Ovary (tissue), 9 donors: ENCODE measurements around the gene NFIC. TPM values are rescaled to one million over a fixed set of nuclear protein-coding genes. Genes with fewer than 3 reads are reported as not detected.

Experiments used
- DNase-seq, 5 donors: peaks; one replicate each; pipeline ENCODE4 v3.0.0-alpha.2; 2019 to 2020
- H3K27ac ChIP-seq, 2 donors: fragments of 200-600 bp; one replicate each; pipeline versions ENCODE4 v1.5.1 to v1.8.0; 2019 to 2022
- H3K27me3 ChIP-seq: fragments of 200-600 bp; one replicate; pipeline ENCODE4 v1.8.0; 2022
- H3K36me3 ChIP-seq: fragments of 200-600 bp; sonication (generic); one replicate; pipeline ENCODE4 v1.5.1; 2019
- H3K4me1 ChIP-seq: one replicate; pipeline ENCODE4 v1.8.1; 2013; ENCODE audit warnings: mild to moderate bottlenecking, moderate library complexity; ENCODE audit not compliant: insufficient read depth
- H3K4me3 ChIP-seq: fragments of 200-600 bp; sonication (generic); one replicate; pipeline ENCODE4 v1.5.1; 2017
- H3K9me3 ChIP-seq, 2 donors: fragments of 200-600 bp in 1 of 2; sonication (generic) in 1 of 2; one replicate each; pipeline versions ENCODE4 v1.5.1 to v1.8.1; 2013 to 2019; ENCODE audit warnings: mild to moderate bottlenecking in 1 of 2, moderate library complexity in 1 of 2
- CTCF ChIP-seq, 3 donors: fragments of 450-650 bp in 2 of 3; fragments of 200-600 bp in 1 of 3; IDR thresholded peaks; one replicate each; pipeline versions ENCODE4 v1.5.1 to v1.8.0; 2016 to 2022; ENCODE audit warnings: antibody characterized with exemption in 3 of 3, mild to moderate bottlenecking in 1 of 3
- EP300 ChIP-seq: sonication (generic); formaldehyde crosslinking; IDR thresholded peaks from one replicate; pipeline ENCODE4 v1.6.1; 2017; ENCODE audit warnings: antibody characterized with exemption
- POLR2A ChIP-seq: fragments of 450-650 bp; IDR thresholded peaks from one replicate; pipeline ENCODE4 v1.6.1; 2017; ENCODE audit warnings: antibody characterized with exemption, mild to moderate bottlenecking, moderate library complexity
- WGBS, 3 donors: extraction: QIAGEN DNeasy Blood & Tissue Kit in 1 of 3; methylation state at CpG; one replicate each; pipeline versions ENCODE4 v1.1.5 to v1.1.7; 2013 to 2017; 5-methylcytosine and 5-hydroxymethylcytosine counted together
- intact Hi-C, 4 donors: fragments of 100-400 bp; cut with DNase I; formaldehyde crosslinking; loops; one replicate each; pipeline versions ENCODE4 v1.11.0 to v1.15.1; 2022 to 2023
- polyA plus RNA-seq, 2 donors: library from polyadenylated mRNA; stranded (reverse); fragments of 200-250 nt in 1 of 2; fragments of 350-450 nt in 1 of 2; fragmentation: Illumina TruSeq in 1 of 2; extraction: RNeasy Lipid Tissue Mini Kit (QIAGEN cat#74804) in 1 of 2; gene quantifications; one replicate each; pipeline ENCODE4 v1.2.3, GENCODE V29; 2013 to 2014
- total RNA-seq, 7 donors: library from RNA; depleted of rRNA in 2 of 7; stranded (reverse); fragments of >200 nt in 2 of 7; fragmentation: NEBNext Ultra II Directional in 3 of 7; extraction: Animal tissue kit (Norgen Biotek cat#: 25700) in 3 of 7; gene quantifications; one replicate each; pipeline versions ENCODE4 v1.1.0 to v1.2.4, GENCODE V29; 2016 to 2023
- donor health status: DM: no; HTN: no; CAD: no; lungs with moderate emphysema.
- donor health status: DM: no; HTN: no; CAD: no.
- donor health status: Bipolar disorder and iron deficiency.
- donor health status: DM: yes; HTN: yes; CAD: no.
- donor health status: DM: no; HTN: no; CAD: no.
- donor health status: DM: yes; HTN: yes; CAD: no.

NFIC gene
- total and polyA plus RNA-seq, 9 donors, result 31.9 to 345 (median 250) TPM

DNA sequence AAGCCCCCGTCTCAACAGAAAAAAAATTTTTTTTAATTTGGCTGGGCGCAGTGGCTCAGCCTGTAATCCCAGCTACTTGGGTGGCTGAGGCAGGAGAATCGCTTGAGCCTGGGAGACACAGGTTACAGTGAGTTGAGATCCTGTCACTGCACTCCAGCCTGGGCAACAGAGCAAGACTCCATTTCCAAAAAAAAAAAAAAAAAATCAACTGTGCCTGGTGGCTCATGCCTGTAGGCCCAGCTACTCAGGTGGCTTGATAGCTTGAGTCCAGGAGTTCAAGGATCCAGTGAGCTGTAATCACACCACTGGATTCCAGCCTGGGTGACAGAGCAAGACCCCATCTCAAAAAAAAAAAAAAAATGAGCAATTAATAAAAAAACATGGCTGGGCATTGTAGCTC is 135.4 kb downstream of the NFIC start:
- Histone ChIP-seq H3K4me3 (no peak overlapping the region), H3K27me3 (no peaks in the 10 kb centered on the region), H3K9me3 (no peaks in the 10 kb centered on the region), H3K36me3 (no peaks in the 10 kb centered on the region), H3K4me1 (peaks cover 4% of the 10 kb centered on the region), H3K27ac (no peak overlapping the region)
- no peak for TF ChIP-seq CTCF (IDR thresholded peaks at IDR 0.05)
- no peak for TF ChIP-seq POLR2A
- TF ChIP-seq EP300, result no peak
- DNase-seq, result no peak
- WGBS, 3 donors, result 83 to 91% (median 90%) methylated on average over 3 of the region's 3 CpGs
- intact Hi-C loops, result no loop called here

GRCh38 chr19:3503036-3503572 is 136.7 kb downstream of the NFIC start:
- no peak for DNase-seq
- intact Hi-C loops, result no loop called here
- TF ChIP-seq CTCF (IDR thresholded peaks at IDR 0.05) (no peak), EP300 (no peak), POLR2A (no peak)
- 67 to 78% (median 70%) methylated on average over 13 of the region's 13 CpGs for WGBS, 3 donors
- no peaks in the 10 kb centered on the region for H3K27me3 ChIP-seq
- no peaks in the 10 kb centered on the region for H3K9me3 ChIP-seq
- H3K4me1 ChIP-seq, result peaks cover 12% of the 10 kb centered on the region
- no peaks in the 10 kb centered on the region for H3K36me3 ChIP-seq
- H3K4me3 ChIP-seq, result no peak overlapping the region
- no peak overlapping the region for H3K27ac ChIP-seq

GRCh38 chr19:3504735-3505134 is 138.4 kb downstream of the NFIC start:
- Histone ChIP-seq H3K36me3 (no peaks in the 10 kb centered on the region), H3K4me3 (no peak overlapping the region), H3K27ac (no peak overlapping the region), H3K4me1 (peaks cover 12% of the 10 kb centered on the region), H3K27me3 (no peaks in the 10 kb centered on the region), H3K9me3 (no peaks in the 10 kb centered on the region)
- intact Hi-C loops, result no loop called here
- TF ChIP-seq CTCF (IDR thresholded peaks at IDR 0.05) (no peak), POLR2A (no peak), EP300 (no peak)
- DNase-seq, result no peak
- 79 to 85% (median 83%) methylated on average over 5 of the region's 5 CpGs for WGBS, 3 donors

GRCh38 chr19:3505598-3506383 is 139.4 kb downstream of the NFIC start, which contains the start of gene FZR1:
FZR1 (plus strand) TSS chr19:3506311; CDS start chr19:3522990, 16,679 bp downstream.
- Histone ChIP-seq H3K27ac (peak within 1 kb of the TSS; percentile 46 to 80), H3K9me3 (no peaks in the 10 kb centered on the region), H3K4me1 (peaks cover 10% of the 10 kb centered on the region), H3K27me3 (no peaks in the 10 kb centered on the region), H3K4me3 (peak within 1 kb of the TSS; percentile 80), H3K36me3 (no peaks in the 10 kb centered on the region)
- intact Hi-C loops, result no loop called here
- peak; percentile 99 for DNase-seq
- TF ChIP-seq POLR2A (peak; percentile 69), CTCF (IDR thresholded peaks at IDR 0.05) (no peak)
- WGBS, 3 donors, result 1 to 2% (median 2%) methylated on average over 56 to 79 of the region's 79 CpGs
